Neural cell (in vitro differentiated cells): ENCODE measurements around the gene FAM124A. TPM values are rescaled to one million over a fixed set of nuclear protein-coding genes. Genes with fewer than 3 reads are reported as not detected.

ENCODE experiments used
- H2AFZ ChIP-seq: fragments of 200-600, 300-800 bp; sonication (generic), shearing (Covaris generic); 2 replicates; pipeline ENCODE4 v1.6.0; 2014; ENCODE audit warnings: low read depth, mild to moderate bottlenecking, antibody characterized with exemption, low read length, moderate library complexity
- H3F3A ChIP-seq: fragments of 200-600 bp; shearing (Covaris generic); 2 replicates; pipeline ENCODE4 v1.6.1; 2016; ENCODE audit warnings: mild to moderate bottlenecking, moderate library complexity, mixed read lengths, antibody characterized with exemption, low read length; ENCODE audit not compliant: insufficient read depth, poor library complexity, severe bottlenecking
- H3K27ac ChIP-seq: fragments of 200-600, 300-800 bp; sonication (generic), shearing (Covaris generic); 2 replicates; pipeline ENCODE4 v1.5.1; 2014; ENCODE audit warnings: mild to moderate bottlenecking, low read length, moderate library complexity
- H3K27me3 ChIP-seq: fragments of 300-800, 200-600 bp; sonication (generic), shearing (Covaris generic); 2 replicates; pipeline ENCODE4 v1.6.0; 2014; ENCODE audit warnings: mild to moderate bottlenecking, low read depth, low read length, moderate library complexity; ENCODE audit not compliant: insufficient read depth
- H3K36me3 ChIP-seq: fragments of 300-800, 200-600 bp; sonication (generic), shearing (Covaris generic); 2 replicates; pipeline ENCODE4 v1.5.1; 2014; ENCODE audit warnings: mild to moderate bottlenecking, antibody characterized with exemption, low read length, moderate library complexity; ENCODE audit not compliant: insufficient read depth
- H3K4me2 ChIP-seq: fragments of 300-800, 200-600 bp; sonication (generic), shearing (Covaris generic); 2 replicates; pipeline ENCODE4 v1.6.0; 2014; ENCODE audit warnings: mild to moderate bottlenecking, low read length
- H3K4me3 ChIP-seq: fragments of 300-800, 200-600 bp; sonication (generic), shearing (Covaris generic); 2 replicates; pipeline ENCODE4 v1.5.1; 2014; ENCODE audit warnings: mild to moderate bottlenecking, low read length, moderate library complexity
- H3K79me2 ChIP-seq: fragments of 200-600 bp; shearing (Covaris generic); replicated peaks from 2 replicates; pipeline ENCODE4 v1.6.0; 2014; ENCODE audit warnings: mild to moderate bottlenecking, low read length, moderate library complexity; ENCODE audit not compliant: insufficient read depth
- H3K9ac ChIP-seq: fragments of 300-800, 200-600 bp; sonication (generic), shearing (Covaris generic); 2 replicates; pipeline ENCODE4 v1.6.1; 2016; ENCODE audit warnings: mild to moderate bottlenecking, low read length, mixed read lengths
- H3K9me2 ChIP-seq: fragments of 200-600 bp; shearing (Covaris generic); 2 replicates; pipeline ENCODE4 v1.6.1; 2016; ENCODE audit warnings: mild to moderate bottlenecking, low read length, mixed read lengths; ENCODE audit not compliant: insufficient read depth
- H3K9me3 ChIP-seq: fragments of 200-600, 300-800 bp; sonication (generic), shearing (Covaris generic); 2 replicates; pipeline ENCODE4 v1.6.1; 2016; ENCODE audit warnings: mild to moderate bottlenecking, mixed run types, low read length, moderate library complexity, mixed read lengths
- H4K20me1 ChIP-seq: fragments of 200-600 bp; shearing (Covaris generic); 2 replicates; pipeline ENCODE4 v1.6.1; 2016; ENCODE audit warnings: mild to moderate bottlenecking, mixed run types; ENCODE audit not compliant: insufficient read depth
- EP300 ChIP-seq: fragments of 450-650 bp; conservative IDR thresholded peaks from 2 replicates; pipeline ENCODE4 v1.6.1; 2014; ENCODE audit warnings: antibody characterized with exemption, mild to moderate bottlenecking, moderate library complexity; ENCODE audit not compliant: poor library complexity, severe bottlenecking
- EZH2 ChIP-seq: fragments of 200-600, 300-800 bp; shearing (Covaris generic), sonication (generic); IDR thresholded peaks from 2 replicates; pipeline ENCODE4 v1.6.1; 2014; ENCODE audit warnings: antibody characterized with exemption, low read length, borderline replicate concordance, mild to moderate bottlenecking; ENCODE audit not compliant: insufficient read depth, poor library complexity, severe bottlenecking
- MXI1 ChIP-seq: fragments of 450-650 bp; conservative IDR thresholded peaks from 2 replicates; pipeline ENCODE4 v1.6.1; 2014; ENCODE audit warnings: antibody characterized with exemption, mild to moderate bottlenecking; ENCODE audit not compliant: poor library complexity, severe bottlenecking
- POLR2AphosphoS5 ChIP-seq: IDR thresholded peaks from 2 replicates; pipeline ENCODE4 v1.6.1; 2012
- RAD21 ChIP-seq: fragments of 450-650 bp; conservative IDR thresholded peaks from 2 replicates; pipeline ENCODE4 v1.6.1; 2014; ENCODE audit warnings: antibody characterized with exemption, mild to moderate bottlenecking, moderate library complexity
- SMC3 ChIP-seq: fragments of 450-650 bp; conservative IDR thresholded peaks from 2 replicates; pipeline ENCODE4 v1.6.1; 2014; ENCODE audit warnings: antibody characterized with exemption, mild to moderate bottlenecking, moderate library complexity; ENCODE audit not compliant: poor library complexity
- TAF1 ChIP-seq: IDR thresholded peaks from 2 replicates; pipeline ENCODE4 v1.6.1; 2012; ENCODE audit warnings: low read depth
- polyA plus RNA-seq: library from polyadenylated mRNA; depleted of rRNA; stranded (reverse); fragments of >200 nt; gene quantifications from 2 replicates; pipeline ENCODE4 v1.2.3, GENCODE V29; 2014
- TF ChIP-seq, protein P1 (sequence below): fragments of 450-650 bp; IDR thresholded peaks from 2 replicates; pipeline ENCODE4 v1.5.1; 2014; ENCODE audit warnings: antibody characterized with exemption, mild to moderate bottlenecking, moderate library complexity; ENCODE audit not compliant: poor library complexity, severe bottlenecking
- TF ChIP-seq, protein P2 (sequence below): IDR thresholded peaks from 2 replicates; pipeline ENCODE4 v1.6.1; 2012; ENCODE audit warnings: borderline replicate concordance

FAM124A gene
- polyA plus RNA-seq, 1 donor from 2014 or later, result 3.0 TPM

DNA sequence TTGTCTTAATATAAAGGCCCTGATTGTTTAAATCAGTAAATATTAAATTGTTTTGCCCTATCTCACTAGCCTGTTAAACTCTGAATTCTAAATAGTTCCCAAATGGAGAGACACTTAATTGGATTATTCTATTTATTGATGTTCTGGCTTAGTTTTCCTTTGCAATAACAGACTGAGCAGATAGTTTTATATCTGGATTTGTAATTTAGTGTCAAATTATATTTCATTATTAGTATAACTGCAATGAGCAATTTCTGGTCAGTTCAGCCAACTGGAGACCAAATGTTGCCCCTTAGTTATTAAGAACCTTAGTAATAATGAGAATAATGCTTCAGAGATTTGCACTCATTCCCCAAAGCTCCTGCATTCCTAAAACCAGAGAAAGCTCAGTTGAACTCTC lies 10.1 kb downstream of the FAM124A start:
- Histone ChIP-seq H3K79me2 (peaks cover 3% of the 10 kb centered on the region), H2AFZ (no peak overlapping the region), H3K9ac (no peak overlapping the region), H3F3A (no peaks in the 10 kb centered on the region), H3K27me3 (no peaks in the 10 kb centered on the region), H3K9me2 (no peaks in the 10 kb centered on the region), H3K9me3 (no peaks in the 10 kb centered on the region), H3K4me3 (no peak overlapping the region), H3K4me2 (no peak overlapping the region), H3K27ac (no peak overlapping the region), H3K36me3 (no peaks in the 10 kb centered on the region), H4K20me1 (no peaks in the 10 kb centered on the region)
- TF ChIP-seq, protein P1, sequence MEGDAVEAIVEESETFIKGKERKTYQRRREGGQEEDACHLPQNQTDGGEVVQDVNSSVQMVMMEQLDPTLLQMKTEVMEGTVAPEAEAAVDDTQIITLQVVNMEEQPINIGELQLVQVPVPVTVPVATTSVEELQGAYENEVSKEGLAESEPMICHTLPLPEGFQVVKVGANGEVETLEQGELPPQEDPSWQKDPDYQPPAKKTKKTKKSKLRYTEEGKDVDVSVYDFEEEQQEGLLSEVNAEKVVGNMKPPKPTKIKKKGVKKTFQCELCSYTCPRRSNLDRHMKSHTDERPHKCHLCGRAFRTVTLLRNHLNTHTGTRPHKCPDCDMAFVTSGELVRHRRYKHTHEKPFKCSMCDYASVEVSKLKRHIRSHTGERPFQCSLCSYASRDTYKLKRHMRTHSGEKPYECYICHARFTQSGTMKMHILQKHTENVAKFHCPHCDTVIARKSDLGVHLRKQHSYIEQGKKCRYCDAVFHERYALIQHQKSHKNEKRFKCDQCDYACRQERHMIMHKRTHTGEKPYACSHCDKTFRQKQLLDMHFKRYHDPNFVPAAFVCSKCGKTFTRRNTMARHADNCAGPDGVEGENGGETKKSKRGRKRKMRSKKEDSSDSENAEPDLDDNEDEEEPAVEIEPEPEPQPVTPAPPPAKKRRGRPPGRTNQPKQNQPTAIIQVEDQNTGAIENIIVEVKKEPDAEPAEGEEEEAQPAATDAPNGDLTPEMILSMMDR, result no peak
- TF ChIP-seq TAF1, result no peak
- no peak for TF ChIP-seq SMC3
- no peak for TF ChIP-seq EP300

DNA sequence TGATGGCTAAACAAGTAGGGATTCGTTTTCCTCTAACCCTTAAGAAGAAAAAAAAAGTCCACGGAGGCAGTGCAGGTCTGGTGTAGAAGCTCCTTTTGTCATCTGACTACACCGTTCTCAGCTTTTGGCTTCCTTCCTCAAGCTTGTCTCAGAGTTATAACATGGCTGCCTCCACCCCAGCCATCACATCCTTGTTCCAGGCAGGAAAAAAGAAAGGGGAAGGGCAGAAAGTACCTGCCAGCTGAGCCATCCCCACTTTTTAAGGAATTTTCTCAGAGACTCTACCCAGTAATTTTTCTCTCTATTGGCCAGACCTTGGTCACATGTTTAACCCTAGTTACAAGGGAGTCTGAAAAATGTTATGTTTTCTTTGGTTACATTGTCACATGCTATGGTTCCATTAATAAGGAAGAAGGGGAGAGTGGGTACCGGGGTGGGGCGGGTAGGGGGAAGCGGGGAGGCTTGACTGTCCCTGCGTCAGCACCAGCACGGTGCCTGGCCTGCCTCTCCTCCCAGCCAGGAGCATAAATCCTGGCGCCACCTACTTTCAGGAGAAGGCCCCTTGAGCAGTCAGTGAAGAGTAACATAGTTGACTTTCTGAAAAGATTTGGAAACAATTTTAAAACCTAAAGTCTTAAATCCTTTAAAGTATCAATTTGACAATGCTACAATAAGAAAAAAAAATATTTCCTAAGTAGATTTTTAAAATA lies 11.1 kb downstream of the FAM124A start:
- Histone ChIP-seq H3K36me3 (no peaks in the 10 kb centered on the region), H3K4me2 (no peak overlapping the region), H2AFZ (no peak overlapping the region), H3K27ac (no peak overlapping the region), H4K20me1 (no peaks in the 10 kb centered on the region), H3K79me2 (peaks cover 3% of the 10 kb centered on the region), H3K9me3 (no peaks in the 10 kb centered on the region), H3K9me2 (no peaks in the 10 kb centered on the region), H3K27me3 (no peaks in the 10 kb centered on the region), H3K4me3 (no peak overlapping the region), H3K9ac (no peak overlapping the region), H3F3A (no peaks in the 10 kb centered on the region)
- TF ChIP-seq, protein P1, result no peak
- TF ChIP-seq RAD21 (no peak), EP300 (no peak), POLR2AphosphoS5 (no peak), EZH2 (no peak), TAF1 (no peak), MXI1 (no peak), SMC3 (no peak)
- TF ChIP-seq, protein P2, sequence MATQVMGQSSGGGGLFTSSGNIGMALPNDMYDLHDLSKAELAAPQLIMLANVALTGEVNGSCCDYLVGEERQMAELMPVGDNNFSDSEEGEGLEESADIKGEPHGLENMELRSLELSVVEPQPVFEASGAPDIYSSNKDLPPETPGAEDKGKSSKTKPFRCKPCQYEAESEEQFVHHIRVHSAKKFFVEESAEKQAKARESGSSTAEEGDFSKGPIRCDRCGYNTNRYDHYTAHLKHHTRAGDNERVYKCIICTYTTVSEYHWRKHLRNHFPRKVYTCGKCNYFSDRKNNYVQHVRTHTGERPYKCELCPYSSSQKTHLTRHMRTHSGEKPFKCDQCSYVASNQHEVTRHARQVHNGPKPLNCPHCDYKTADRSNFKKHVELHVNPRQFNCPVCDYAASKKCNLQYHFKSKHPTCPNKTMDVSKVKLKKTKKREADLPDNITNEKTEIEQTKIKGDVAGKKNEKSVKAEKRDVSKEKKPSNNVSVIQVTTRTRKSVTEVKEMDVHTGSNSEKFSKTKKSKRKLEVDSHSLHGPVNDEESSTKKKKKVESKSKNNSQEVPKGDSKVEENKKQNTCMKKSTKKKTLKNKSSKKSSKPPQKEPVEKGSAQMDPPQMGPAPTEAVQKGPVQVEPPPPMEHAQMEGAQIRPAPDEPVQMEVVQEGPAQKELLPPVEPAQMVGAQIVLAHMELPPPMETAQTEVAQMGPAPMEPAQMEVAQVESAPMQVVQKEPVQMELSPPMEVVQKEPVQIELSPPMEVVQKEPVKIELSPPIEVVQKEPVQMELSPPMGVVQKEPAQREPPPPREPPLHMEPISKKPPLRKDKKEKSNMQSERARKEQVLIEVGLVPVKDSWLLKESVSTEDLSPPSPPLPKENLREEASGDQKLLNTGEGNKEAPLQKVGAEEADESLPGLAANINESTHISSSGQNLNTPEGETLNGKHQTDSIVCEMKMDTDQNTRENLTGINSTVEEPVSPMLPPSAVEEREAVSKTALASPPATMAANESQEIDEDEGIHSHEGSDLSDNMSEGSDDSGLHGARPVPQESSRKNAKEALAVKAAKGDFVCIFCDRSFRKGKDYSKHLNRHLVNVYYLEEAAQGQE, result no peak
